Ammon's horn (tissue), 1 donor: Measurements from ENCODE around the gene HERC5.
"Not testable (repeated sequence)": the region's sequence is repeated elsewhere in the genome, so short reads cannot be mapped to it uniquely, and the experiment has no call there.

Experiments
- DNase-seq: peaks from one replicate; pipeline ENCODE4 v3.0.0-alpha.2; 2016; ENCODE audit warnings: low spot score

Gene HERC5

DNA sequence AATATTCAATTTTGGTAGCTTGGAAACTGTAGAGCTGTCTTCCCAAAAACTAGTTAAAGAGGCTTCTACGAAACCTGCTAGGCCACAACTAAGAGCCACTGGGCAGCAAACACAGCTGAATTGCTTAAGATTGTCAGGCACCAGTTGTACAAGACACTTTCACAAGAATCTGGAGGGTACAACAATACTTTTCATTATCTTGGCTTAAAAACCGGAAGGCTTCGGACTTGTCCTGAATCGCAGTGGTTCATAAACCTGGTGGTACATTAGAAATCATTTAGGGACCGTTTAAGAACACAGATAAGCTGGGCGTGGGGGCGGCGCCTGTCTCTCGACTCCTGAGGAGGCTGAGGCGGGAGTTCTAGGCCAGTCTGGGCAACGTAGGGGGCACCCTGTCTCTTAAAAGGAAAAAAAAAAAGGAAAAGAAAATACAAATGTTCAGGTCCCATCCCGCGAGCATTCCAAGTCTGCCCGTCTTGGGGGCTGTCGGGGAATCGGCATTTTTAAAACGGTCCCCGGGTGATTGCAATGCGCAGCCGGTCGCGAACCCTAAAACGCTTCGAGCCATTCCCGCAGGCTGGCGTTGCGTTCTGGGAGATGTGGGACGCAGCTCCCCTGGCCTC lies 65.9 kb downstream of the HERC5 start:
- DNase-seq, result peak; percentile 22

- DNase-seq, result peak; percentile 95
Observed at GRCh38 chr4:88523325-88524129, 66.6 kb downstream of the HERC5 start, which contains the start of gene PYURF. PYURF (minus strand) TSS chr4:88523776; CDS start chr4:88523700, 76 bp downstream.

GRCh38 chr4:88524171-88524570 lies 67.3 kb downstream of the HERC5 start:
- peak; percentile 14 for DNase-seq

- no peak for DNase-seq
Observed at GRCh38 chr4:88526221-88526815, 69.4 kb downstream of the HERC5 start.

DNA sequence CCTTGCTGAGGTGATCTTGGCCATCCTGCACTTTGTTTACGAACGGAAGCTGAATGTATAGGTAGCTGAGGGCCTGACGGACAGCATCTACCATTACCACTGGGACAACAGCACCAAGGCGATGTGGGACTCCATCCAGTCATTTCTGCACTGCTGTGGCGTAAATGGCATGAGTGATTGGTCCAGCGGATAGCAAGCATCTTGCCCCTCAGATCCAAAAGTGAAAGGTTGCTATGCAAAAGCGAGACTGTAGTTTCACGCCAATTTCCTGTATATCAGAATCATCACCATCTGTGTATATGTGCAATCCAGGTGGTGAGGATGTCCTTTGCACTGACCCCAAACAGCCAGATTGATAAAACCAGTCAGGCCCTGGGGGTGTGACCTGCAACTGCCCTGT lies 70.9 kb downstream of the HERC5 start:
- no peak for DNase-seq

DNA sequence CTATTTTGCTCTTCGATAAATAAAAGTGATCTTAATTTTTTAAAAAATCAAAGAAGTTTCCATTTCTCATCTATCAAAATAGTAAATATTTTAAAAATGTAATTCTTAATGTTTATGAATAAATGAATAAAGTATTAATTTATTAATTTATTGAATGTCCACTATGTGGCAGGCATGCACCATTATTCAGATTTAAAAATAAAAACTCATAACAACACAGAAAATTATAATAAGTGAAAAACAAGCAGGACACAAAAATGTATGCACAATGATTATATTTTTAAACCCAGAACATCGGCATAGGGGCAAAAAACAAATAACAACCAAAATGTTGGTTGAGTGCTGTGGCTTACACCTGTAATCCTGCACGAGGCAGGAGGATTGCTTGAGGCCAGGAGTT lies 71.9 kb downstream of the HERC5 start:
- DNase-seq, result no peak

GRCh38 chr4:88531549-88531948 lies 74.6 kb downstream of the HERC5 start:
- DNase-seq, result no peak

DNA sequence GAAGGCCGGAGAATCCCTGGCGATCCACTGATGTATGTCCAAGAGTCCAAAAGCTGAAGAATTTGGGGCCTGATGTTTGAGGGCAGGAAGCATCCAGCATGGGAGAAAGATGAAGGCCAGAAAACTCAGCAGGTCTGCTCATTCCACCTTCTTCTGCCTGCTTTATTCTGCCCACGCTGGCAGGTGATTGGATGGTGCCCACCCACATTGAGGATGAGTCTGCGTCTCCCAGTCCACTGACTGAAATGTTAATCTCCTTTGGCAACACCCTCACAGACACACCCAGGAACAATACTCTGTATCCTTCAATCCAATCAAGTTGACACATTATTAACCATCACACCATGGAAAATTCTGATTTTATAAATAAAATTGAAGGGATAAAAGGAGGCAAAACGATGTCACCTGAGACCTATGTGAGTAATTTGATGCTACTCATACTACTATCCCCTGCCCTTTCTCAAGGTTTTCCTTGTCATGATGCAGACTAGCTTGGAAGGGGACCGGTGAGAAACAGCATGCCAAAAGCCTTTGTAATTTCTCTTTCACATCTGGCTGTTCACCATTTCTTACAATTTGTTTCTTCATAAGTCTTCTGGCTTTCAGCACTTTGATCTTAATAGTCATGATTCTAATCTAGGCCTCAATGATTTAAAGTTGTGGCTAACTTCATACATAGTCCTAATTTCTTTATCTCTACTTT lies 76.3 kb downstream of the HERC5 start:
- DNase-seq, result no peak

DNA sequence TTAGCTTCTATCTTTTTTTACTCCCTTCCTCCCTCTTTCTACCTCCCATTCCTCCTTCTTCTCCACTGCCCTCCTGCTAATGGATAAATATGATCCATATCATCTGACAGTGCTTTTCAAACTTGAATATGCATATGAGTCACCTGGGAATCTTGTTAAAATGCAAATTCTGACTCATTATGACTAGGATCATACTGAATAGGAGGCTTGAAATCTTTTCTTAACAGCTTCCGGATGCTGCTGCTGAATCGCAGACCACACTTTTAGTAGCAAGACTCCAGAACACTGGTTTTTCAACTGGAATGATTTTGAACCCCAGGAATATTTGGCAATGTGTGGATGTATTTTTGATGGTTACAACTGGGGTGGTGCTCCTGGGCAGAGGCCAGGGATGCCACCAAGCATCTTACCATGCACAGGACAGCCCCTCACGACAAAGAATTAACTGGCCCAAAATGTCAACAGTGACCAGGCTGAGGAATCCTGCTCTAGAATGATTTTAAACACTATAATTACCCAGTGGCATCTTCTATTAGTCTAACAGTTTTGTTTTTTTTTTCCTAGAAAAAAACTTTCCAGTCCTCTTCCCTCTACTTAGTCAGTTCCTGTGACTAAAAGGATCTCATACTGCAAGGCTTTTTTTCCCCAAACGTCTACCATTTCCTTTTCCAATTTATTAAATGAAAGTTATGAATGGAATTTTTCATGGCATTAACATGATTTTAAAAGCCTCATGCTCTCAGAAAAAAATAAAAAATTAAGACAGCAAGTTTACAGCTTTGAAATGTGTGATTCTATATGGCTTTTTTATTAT lies 77.2 kb downstream of the HERC5 start:
- no peak for DNase-seq

DNA sequence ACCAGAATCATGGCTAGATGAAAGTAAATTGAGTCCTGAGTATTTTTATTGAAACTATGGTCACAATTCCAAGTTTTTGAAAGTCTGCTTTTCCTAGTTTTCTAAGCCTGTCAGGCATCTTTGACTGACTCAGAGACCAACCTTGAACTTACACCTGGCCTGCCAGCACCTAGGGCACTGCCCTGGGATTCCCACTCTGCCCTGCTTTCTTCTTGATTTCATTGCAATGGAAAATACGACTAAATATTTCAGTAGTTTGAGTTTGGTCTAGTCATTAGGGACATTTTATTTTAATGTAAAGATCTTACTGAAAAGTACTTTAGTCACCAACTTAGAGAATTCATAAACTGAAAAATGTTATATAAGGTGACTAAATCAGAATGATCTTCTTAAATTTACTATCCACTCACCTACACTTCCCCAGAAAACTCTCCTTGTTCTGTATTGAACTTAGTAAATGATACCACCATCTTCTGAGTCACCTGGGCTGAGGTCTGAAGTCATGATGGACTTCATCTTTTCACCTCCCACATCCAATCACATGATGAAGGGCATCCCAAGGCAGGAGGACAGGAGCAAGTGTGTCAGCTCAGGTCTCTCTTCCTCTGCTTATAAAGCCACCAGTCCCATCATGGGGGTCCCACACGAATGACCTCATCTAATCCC lies 78.3 kb downstream of the HERC5 start:
- DNase-seq, result no peak

DNA sequence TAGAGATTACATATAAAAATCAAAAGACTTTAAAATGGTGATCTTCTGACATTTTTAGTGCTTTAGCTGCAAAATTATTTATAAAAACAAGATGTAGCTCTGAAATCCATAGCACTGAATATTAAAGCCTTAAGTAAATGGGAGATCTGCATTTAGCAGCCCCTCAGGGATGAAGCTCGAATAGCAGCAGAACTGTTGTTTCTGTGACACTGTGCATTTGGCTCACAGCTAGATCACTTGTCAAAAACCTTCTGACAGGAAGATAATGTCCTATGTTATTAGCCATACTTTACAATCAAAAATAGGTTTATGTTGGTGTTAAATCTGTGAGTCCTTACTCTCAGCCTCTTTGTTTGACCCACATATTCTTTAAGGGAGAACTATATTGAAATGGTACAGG lies 80.8 kb downstream of the HERC5 start:
- no peak for DNase-seq

DNA sequence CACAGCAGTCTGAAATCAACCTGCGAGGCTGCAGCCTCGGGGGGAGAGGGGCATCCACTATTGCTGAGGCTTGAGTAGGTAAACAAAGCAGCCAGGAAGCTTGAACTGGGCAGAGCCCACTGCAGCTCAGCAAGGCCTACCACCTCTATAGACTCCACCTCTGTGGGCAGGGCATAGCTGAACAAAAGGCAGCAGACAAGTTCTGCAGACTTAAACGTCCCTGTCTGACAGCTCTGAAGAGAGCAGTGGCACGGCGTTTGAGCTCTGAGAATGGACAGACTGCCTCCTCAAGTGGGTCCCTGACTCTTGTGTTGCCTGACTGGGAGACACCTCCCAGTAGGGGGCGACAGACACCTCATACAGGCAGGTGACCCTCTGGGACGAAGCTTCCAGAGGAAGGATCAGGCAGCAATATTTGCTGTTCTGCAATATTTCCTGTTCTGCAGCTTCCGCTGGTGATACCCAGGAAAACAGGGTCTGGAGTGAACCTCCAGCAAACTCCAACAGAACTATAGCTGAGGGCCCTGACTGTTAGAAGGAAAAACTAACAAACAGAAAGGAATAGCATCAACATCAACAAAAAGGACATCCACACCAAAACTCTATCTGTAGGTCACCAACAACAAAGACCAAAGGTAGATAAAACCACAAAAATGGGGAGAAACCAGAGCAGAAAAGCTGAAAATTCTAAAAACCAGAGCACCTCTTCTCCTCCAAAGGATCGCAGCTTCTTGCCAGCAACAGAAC lies 82.6 kb downstream of the HERC5 start:
- DNase-seq, result not testable (repeated sequence)

DNA sequence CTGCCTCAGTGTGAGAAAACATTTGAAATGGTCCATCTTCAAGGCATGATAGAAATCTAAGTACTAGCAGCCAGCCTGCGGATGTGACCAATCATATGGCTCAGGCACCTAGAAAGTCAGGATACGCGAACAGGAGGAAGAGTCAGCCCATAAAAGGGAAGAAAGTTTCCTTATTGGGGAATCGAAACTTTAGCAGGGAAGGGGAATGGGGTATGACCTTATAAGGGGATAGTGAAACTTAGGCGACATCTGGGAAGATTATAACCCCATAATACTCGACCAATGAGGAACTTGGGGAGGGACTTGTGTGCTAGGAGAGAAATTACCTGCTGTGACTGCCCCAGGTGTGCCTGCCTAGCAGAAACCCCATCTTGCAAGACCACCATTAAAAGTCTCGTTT lies 92.9 kb downstream of the HERC5 start:
- no peak for DNase-seq
